ENCODE results near the gene BORCS6. TPM values are rescaled to one million over a fixed set of nuclear protein-coding genes. Genes with fewer than 3 reads are reported as not detected.

Gene BORCS6
- total RNA-seq, 1 experiment from 2014 or later: 9.3 TPM

GRCh38 chr17:8222380-8222629 is 32.3 kb upstream of the BORCS6 start:
- H3K36me3 ChIP-seq (ENCODE audit: control insufficient read depth, insufficient read depth, low read length): no peaks in the 10 kb centered on the region
- intact Hi-C loops (cut with micrococcal nuclease; ENCODE audit: unreplicated experiment) (loop anchor here (10.0 kb wide), 1 partner anchor 98 kb away; the partner anchor contains the start of gene HES7), in situ Hi-C loops (cut with HindIII; ENCODE audit: low pct_unique_long_range_greater_than_20kb, low sequenced_read_pairs) (no loop called here)
- ATAC-seq (no peak), DNase-seq (ENCODE audit: low read depth, low spot score) (peak; percentile 98)
- H3K4me1 ChIP-seq (ENCODE audit: control insufficient read depth, insufficient read depth, low read length): peaks cover 22% of the 10 kb centered on the region
- no peaks in the 10 kb centered on the region for H3K27me3 ChIP-seq (ENCODE audit: control insufficient read depth, insufficient read depth, low read length)
- H3K9me3 ChIP-seq (ENCODE audit: control insufficient read depth, insufficient read depth, low read depth, low read length): no peaks in the 10 kb centered on the region
- CTCF ChIA-PET: interaction anchor here (1.0 kb wide), 1 partner anchor 78 kb away, joined by 3 read pairs; no protein-coding TSS in a partner anchor
- POLR2A ChIA-PET: interaction anchor here (1.4 kb wide), 1 partner anchor 26 kb away, joined by 8 read pairs; the partner anchor contains the start of gene CTC1
- TF ChIP-seq POLR2AphosphoS5 (IDR thresholded peaks at IDR 0.05; ENCODE audit: low read depth, low read length) (no peak), SIN3A (IDR thresholded peaks at IDR 0.05; ENCODE audit: borderline replicate concordance, insufficient read depth, low read depth, low read length) (no peak), TCF7L2 (IDR thresholded peaks at IDR 0.05; ENCODE audit: low read depth, low read length) (no peak), CTCF (IDR thresholded peaks at IDR 0.05) (no peak), REST (IDR thresholded peaks at IDR 0.05; ENCODE audit: insufficient read depth in 1 of 2, low read depth in 2 of 2, low read length in 1 of 2) (no peak)
- no TSS peak for BruUV-seq (replicated peaks)
- H3K27ac ChIP-seq (ENCODE audit: low read length): peak overlapping the region; percentile 74
- H3K4me3 ChIP-seq (ENCODE audit: low read depth in 2 of 2, low read length in 2 of 2): peak overlapping the region; percentile 81 to 90

GRCh38 chr17:8221663-8222379 is 31.8 kb upstream of the BORCS6 start:
- no peaks in the 10 kb centered on the region for H3K36me3 ChIP-seq (ENCODE audit: control insufficient read depth, insufficient read depth, low read length)
- TF ChIP-seq CTCF (IDR thresholded peaks at IDR 0.05) (no peak), SIN3A (IDR thresholded peaks at IDR 0.05; ENCODE audit: borderline replicate concordance, insufficient read depth, low read depth, low read length) (no peak), TCF7L2 (IDR thresholded peaks at IDR 0.05; ENCODE audit: low read depth, low read length) (no peak), REST (IDR thresholded peaks at IDR 0.05; ENCODE audit: insufficient read depth in 1 of 2, low read depth in 2 of 2, low read length in 1 of 2) (no peak), POLR2AphosphoS5 (IDR thresholded peaks at IDR 0.05; ENCODE audit: low read depth, low read length) (no peak)
- no TSS peak for BruUV-seq (replicated peaks)
- no peaks in the 10 kb centered on the region for H3K27me3 ChIP-seq (ENCODE audit: control insufficient read depth, insufficient read depth, low read length)
- peak overlapping the region; percentile 81 to 90 for H3K4me3 ChIP-seq (ENCODE audit: low read depth in 2 of 2, low read length in 2 of 2)
- peak; percentile 42 for ATAC-seq
- in situ Hi-C loops (cut with HindIII; ENCODE audit: low pct_unique_long_range_greater_than_20kb, low sequenced_read_pairs) (no loop called here), intact Hi-C loops (cut with micrococcal nuclease; ENCODE audit: unreplicated experiment) (loop anchor here (10.0 kb wide), 1 partner anchor 97 kb away; the partner anchor contains the start of gene HES7)
- ChIA-PET POLR2A (interaction anchor here (0.6 to 1.4 kb wide), 4 partner anchors 12 to 56 kb away, joined by 3 to 8 read pairs (median 7); partner anchors contain the start of genes AURKB and CTC1), CTCF (interaction anchor here (0.6 to 1.0 kb wide), 2 partner anchors 79 to 102 kb away, joined by 3 read pairs; no protein-coding TSS in a partner anchor)
- H3K9me3 ChIP-seq (ENCODE audit: control insufficient read depth, insufficient read depth, low read depth, low read length): no peaks in the 10 kb centered on the region
- peak overlapping the region; percentile 90 for H3K27ac ChIP-seq (ENCODE audit: low read length)
- no peak for DNase-seq (ENCODE audit: low read depth, low spot score)
- peaks cover 19% of the 10 kb centered on the region for H3K4me1 ChIP-seq (ENCODE audit: control insufficient read depth, insufficient read depth, low read length)

Data from Panc1 (cell line).